ENCODE data around the gene POLDIP3.
"Not testable (repeated sequence)": the region's sequence is repeated elsewhere in the genome, so short reads cannot be mapped to it uniquely, and the experiment has no call there.

DNA sequence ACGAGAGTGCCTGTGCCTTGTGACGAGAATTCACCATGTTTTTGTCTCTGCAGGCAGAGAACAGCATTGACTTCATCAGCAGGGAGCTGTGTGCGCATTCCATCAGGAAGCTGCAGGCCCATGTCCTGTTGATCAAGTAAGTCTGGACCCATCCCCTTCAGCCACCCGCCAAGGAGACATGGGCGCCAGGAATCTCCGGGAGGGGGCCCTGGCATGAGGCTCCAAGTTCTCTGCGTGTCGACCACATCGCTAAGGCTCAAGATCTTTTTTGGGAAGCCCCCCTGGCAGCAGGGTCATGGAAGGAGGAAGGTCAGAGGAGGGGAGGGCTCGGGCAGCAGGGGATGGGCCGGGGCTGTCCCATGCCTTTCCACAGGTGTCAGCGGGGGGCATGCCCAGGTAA is 43.6 kb downstream of the POLDIP3 start:
- TF ChIP-seq, protein P1, sequence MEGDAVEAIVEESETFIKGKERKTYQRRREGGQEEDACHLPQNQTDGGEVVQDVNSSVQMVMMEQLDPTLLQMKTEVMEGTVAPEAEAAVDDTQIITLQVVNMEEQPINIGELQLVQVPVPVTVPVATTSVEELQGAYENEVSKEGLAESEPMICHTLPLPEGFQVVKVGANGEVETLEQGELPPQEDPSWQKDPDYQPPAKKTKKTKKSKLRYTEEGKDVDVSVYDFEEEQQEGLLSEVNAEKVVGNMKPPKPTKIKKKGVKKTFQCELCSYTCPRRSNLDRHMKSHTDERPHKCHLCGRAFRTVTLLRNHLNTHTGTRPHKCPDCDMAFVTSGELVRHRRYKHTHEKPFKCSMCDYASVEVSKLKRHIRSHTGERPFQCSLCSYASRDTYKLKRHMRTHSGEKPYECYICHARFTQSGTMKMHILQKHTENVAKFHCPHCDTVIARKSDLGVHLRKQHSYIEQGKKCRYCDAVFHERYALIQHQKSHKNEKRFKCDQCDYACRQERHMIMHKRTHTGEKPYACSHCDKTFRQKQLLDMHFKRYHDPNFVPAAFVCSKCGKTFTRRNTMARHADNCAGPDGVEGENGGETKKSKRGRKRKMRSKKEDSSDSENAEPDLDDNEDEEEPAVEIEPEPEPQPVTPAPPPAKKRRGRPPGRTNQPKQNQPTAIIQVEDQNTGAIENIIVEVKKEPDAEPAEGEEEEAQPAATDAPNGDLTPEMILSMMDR (IDR thresholded peaks at IDR 0.05; ENCODE audit: insufficient read depth, low read length, poor library complexity, severe bottlenecking) = not testable (repeated sequence)
- TF ChIP-seq EZH2phosphoT487 (conservative IDR thresholded peaks at IDR 0.05; ENCODE audit: low read length) = not testable (repeated sequence)

Data from SU-DHL-6 (cell line).